Endothelial cell of umbilical vein (primary cell): ENCODE measurements around the gene MKKS.
"Not testable (repeated sequence)": the region's sequence is repeated elsewhere in the genome, so short reads cannot be mapped to it uniquely, and the experiment has no call there.

Experiments used
- CTCF ChIP-seq, 2 donors: IDR thresholded peaks; 1 replicate in 1 of 2; 2 replicates in 1 of 2; pipeline ENCODE4 v1.5.1; 2011; ENCODE audit warnings: low read length in 2 of 2, mild to moderate bottlenecking in 2 of 2, moderate library complexity in 2 of 2, control low read depth in 1 of 2, inconsistent platforms in 1 of 2, low read depth in 1 of 2; ENCODE audit not compliant: insufficient read depth in 1 of 2; ENCODE audit errors: extremely low read depth in 1 of 2
- EZH2 ChIP-seq: IDR thresholded peaks from 2 replicates; pipeline ENCODE4 v1.6.1; 2012; ENCODE audit warnings: borderline replicate concordance, low read depth, mild to moderate bottlenecking, moderate library complexity, low read length, inconsistent platforms; ENCODE audit not compliant: severe bottlenecking
- MAX ChIP-seq: IDR thresholded peaks from 2 replicates; pipeline ENCODE4 v1.6.1; 2011; ENCODE audit not compliant: insufficient read depth, insufficient read length
- POLR2A ChIP-seq: IDR thresholded peaks from 2 replicates; pipeline ENCODE4 v1.6.1; 2012; ENCODE audit warnings: low read depth, mild to moderate bottlenecking, control low read depth, low read length
- POLR2AphosphoS5 ChIP-seq: IDR thresholded peaks from 2 replicates; pipeline ENCODE4 v1.6.1; 2012; ENCODE audit warnings: low read depth, mild to moderate bottlenecking, control low read depth, low read length, moderate library complexity; ENCODE audit not compliant: insufficient read depth

GRCh38 chr20:10394752-10395151 is 39.3 kb downstream of the MKKS start:
- not testable (repeated sequence) for TF ChIP-seq CTCF (IDR thresholded peaks at IDR 0.05; ENCODE audit: extremely low read depth in 1 of 2, insufficient read depth in 1 of 2, low read depth in 1 of 2, low read length in 2 of 2); EZH2; POLR2AphosphoS5; POLR2A; MAX
